Bronchial epithelial cell (primary cell): ENCODE measurements around the gene UNC93A. TPM values are rescaled to one million over a fixed set of nuclear protein-coding genes. Genes with fewer than 3 reads are reported as not detected.

Experiments used
- DNase-seq: peaks from one replicate; pipeline ENCODE4 v3.0.0-alpha.2; 2010; ENCODE audit warnings: low read depth
- FAIRE-seq: peaks from 2 replicates; lab custom pipeline; 2011; peaks lifted over from hg19 to GRCh38; lab: Jason Lieb, UNC
- H3K27me3 ChIP-seq: 2 replicates; pipeline ENCODE4 v1.5.1; 2011; ENCODE audit warnings: low read length; ENCODE audit not compliant: control insufficient read depth, insufficient read depth
- H3K36me3 ChIP-seq: 2 replicates; pipeline ENCODE4 v1.5.1; 2011; ENCODE audit warnings: low read length; ENCODE audit not compliant: control insufficient read depth, insufficient read depth
- H3K4me3 ChIP-seq: 2 replicates; pipeline ENCODE4 v1.5.1; 2011; ENCODE audit warnings: mild to moderate bottlenecking, low read depth, low read length, control low read depth
- CTCF ChIP-seq: IDR thresholded peaks from 2 replicates; pipeline ENCODE4 v1.5.1; 2011; ENCODE audit warnings: mild to moderate bottlenecking, moderate library complexity, low read length, control low read depth, inconsistent platforms; ENCODE audit not compliant: insufficient read depth, severe bottlenecking
- total RNA-seq: library from RNA; depleted of rRNA; stranded (reverse); fragments of >200 nt; gene quantifications from 2 replicates; pipeline ENCODE4 v1.2.1, GENCODE V29; 2014

Gene UNC93A
- total RNA-seq, 1 donor from 2014 or later: not detected

GRCh38 chr6:167291623-167292300, 647 bp downstream of the UNC93A start:
- TF ChIP-seq CTCF: no peak
- Histone ChIP-seq H3K36me3 (no peaks in the 10 kb centered on the region), H3K27me3 (no peaks in the 10 kb centered on the region), H3K4me3 (no peak overlapping the region)
- peak; percentile 73 for FAIRE-seq
- DNase-seq: no peak

GRCh38 chr6:167292301-167293087, 1.4 kb downstream of the UNC93A start:
- Histone ChIP-seq H3K27me3 (no peaks in the 10 kb centered on the region), H3K36me3 (no peaks in the 10 kb centered on the region), H3K4me3 (no peak overlapping the region)
- TF ChIP-seq CTCF: no peak
- DNase-seq: no peak
- no peak for FAIRE-seq

GRCh38 chr6:167293088-167293589, 2.0 kb downstream of the UNC93A start:
- DNase-seq (no peak), FAIRE-seq (no peak)
- no peak for TF ChIP-seq CTCF
- Histone ChIP-seq H3K27me3 (no peaks in the 10 kb centered on the region), H3K4me3 (no peak overlapping the region), H3K36me3 (no peaks in the 10 kb centered on the region)

GRCh38 chr6:167293590-167294091, 2.5 kb downstream of the UNC93A start:
- TF ChIP-seq CTCF: no peak
- no peak for FAIRE-seq
- DNase-seq: no peak
- H3K4me3 ChIP-seq: no peak overlapping the region
- H3K36me3 ChIP-seq: no peaks in the 10 kb centered on the region
- H3K27me3 ChIP-seq: no peaks in the 10 kb centered on the region

- FAIRE-seq: no peak
- H3K27me3 ChIP-seq: no peaks in the 10 kb centered on the region
- H3K4me3 ChIP-seq: no peak overlapping the region
- TF ChIP-seq CTCF: no peak
- DNase-seq: no peak
- no peaks in the 10 kb centered on the region for H3K36me3 ChIP-seq
Measured at GRCh38 chr6:167294241-167294640, 3.1 kb downstream of the UNC93A start.
